Neuronal stem cell (in vitro differentiated cells): ENCODE measurements around the gene FSIP1.

Experiments
- DNase-seq: peaks from one replicate; pipeline ENCODE4 v3.0.0-alpha.2; 2013; ENCODE audit warnings: low spot score
- H2AFZ ChIP-seq: one replicate; pipeline ENCODE4 v1.6.1; 2013; ENCODE audit warnings: mild to moderate bottlenecking, low read length, inconsistent platforms
- H2AK5ac ChIP-seq: 2 replicates; pipeline ENCODE4 v1.6.1; 2013; ENCODE audit warnings: low read depth, mild to moderate bottlenecking, inconsistent platforms, low read length, moderate library complexity, mixed read lengths
- H2BK120ac ChIP-seq: 2 replicates; pipeline ENCODE4 v1.6.1; 2013; ENCODE audit warnings: low read depth, mild to moderate bottlenecking, inconsistent platforms, low read length, moderate library complexity, mixed read lengths
- H2BK12ac ChIP-seq: one replicate; pipeline ENCODE4 v1.6.1; 2013; ENCODE audit warnings: low read length, inconsistent platforms
- H2BK15ac ChIP-seq: 2 replicates; pipeline ENCODE4 v1.6.1; 2013; ENCODE audit warnings: mild to moderate bottlenecking, low read length, inconsistent platforms, mixed read lengths
- H2BK5ac ChIP-seq: one replicate; pipeline ENCODE4 v1.6.1; 2013; ENCODE audit warnings: inconsistent platforms, mild to moderate bottlenecking, low read length, moderate library complexity
- H3K14ac ChIP-seq: one replicate; pipeline ENCODE4 v1.6.1; 2013; ENCODE audit warnings: low read length, inconsistent platforms
- H3K18ac ChIP-seq: 2 replicates; pipeline ENCODE4 v1.6.1; 2013; ENCODE audit warnings: low read length, inconsistent platforms
- H3K23ac ChIP-seq: 2 replicates; pipeline ENCODE4 v1.6.1; 2013; ENCODE audit warnings: low read depth, mild to moderate bottlenecking, mixed read lengths, low read length, inconsistent platforms; ENCODE audit not compliant: poor library complexity
- H3K27ac ChIP-seq: replicated peaks from 3 replicates; pipeline ENCODE4 v1.5.1; 2013; ENCODE audit warnings: low read length, inconsistent platforms
- H3K27me3 ChIP-seq, 3 experiments: 2 replicates each; pipeline ENCODE4 v1.6.1; 2013; ENCODE audit warnings: low read length in 3 of 3, mild to moderate bottlenecking in 2 of 3, inconsistent platforms in 1 of 3, low read depth in 1 of 3, mixed read lengths in 1 of 3, moderate library complexity in 1 of 3; ENCODE audit not compliant: control insufficient read depth in 3 of 3, insufficient read depth in 3 of 3
- H3K36me3 ChIP-seq, 2 donors: replicated peaks in 1 of 2; 2 replicates each; pipeline ENCODE4 v1.6.1; 2013; ENCODE audit warnings: low read length in 2 of 2; ENCODE audit not compliant: control insufficient read depth in 2 of 2, insufficient read depth in 2 of 2
- H3K4ac ChIP-seq: 2 replicates; pipeline ENCODE4 v1.6.1; 2013; ENCODE audit warnings: inconsistent platforms, mild to moderate bottlenecking, low read length, moderate library complexity
- H3K4me1 ChIP-seq, 2 donors: 1 replicate in 1 of 2; 2 replicates in 1 of 2; pipeline ENCODE4 v1.6.1; 2013; ENCODE audit warnings: low read length in 2 of 2, low read depth in 1 of 2; ENCODE audit not compliant: control insufficient read depth in 2 of 2, insufficient read depth in 1 of 2
- H3K4me2 ChIP-seq: one replicate; pipeline ENCODE4 v1.6.1; 2013; ENCODE audit warnings: mild to moderate bottlenecking, low read length, inconsistent platforms; ENCODE audit not compliant: insufficient read depth, poor library complexity, severe bottlenecking
- H3K4me3 ChIP-seq, 2 donors: 2 replicates each; pipeline ENCODE4 v1.5.1; 2013; ENCODE audit warnings: low read length in 2 of 2, mild to moderate bottlenecking in 2 of 2, inconsistent platforms in 1 of 2, moderate library complexity in 1 of 2
- H3K79me1 ChIP-seq: one replicate; pipeline ENCODE4 v1.6.1; 2013; ENCODE audit warnings: low read depth, mild to moderate bottlenecking, inconsistent platforms, low read length, moderate library complexity
- H3K9ac ChIP-seq: one replicate; pipeline ENCODE4 v1.6.1; 2013; ENCODE audit warnings: mild to moderate bottlenecking, low read depth, low read length, inconsistent platforms; ENCODE audit not compliant: poor library complexity
- H3K9me3 ChIP-seq, 2 donors: replicated peaks in 1 of 2; 2 replicates each; pipeline versions ENCODE3 to v1.6.1; 2013; ENCODE audit warnings: low read length in 2 of 2, mild to moderate bottlenecking in 2 of 2, inconsistent platforms in 1 of 2, low read depth in 1 of 2, mixed read lengths in 1 of 2, moderate library complexity in 1 of 2; ENCODE audit not compliant: control insufficient read depth in 2 of 2, insufficient read depth in 1 of 2
- H4K8ac ChIP-seq: one replicate; pipeline ENCODE4 v1.6.1; 2013; ENCODE audit warnings: low read depth, mild to moderate bottlenecking, inconsistent platforms, low read length, moderate library complexity
- H4K91ac ChIP-seq: one replicate; pipeline ENCODE4 v1.6.1; 2013; ENCODE audit warnings: low read length, low read depth, mild to moderate bottlenecking, inconsistent platforms; ENCODE audit not compliant: poor library complexity
- WGBS, 2 donors: extraction: QIAGEN DNeasy Blood & Tissue Kit; methylation state at CpG; one replicate each; pipeline ENCODE4 v1.1.7; 2013; ENCODE audit warnings: missing lambda C conversion rate in 2 of 2, mixed read lengths in 1 of 2; ENCODE audit not compliant: insufficient read length in 2 of 2, insufficient replicate concordance in 1 of 2; ENCODE audit errors: extremely low coverage in 2 of 2; 5-methylcytosine and 5-hydroxymethylcytosine counted together

Gene FSIP1

DNA sequence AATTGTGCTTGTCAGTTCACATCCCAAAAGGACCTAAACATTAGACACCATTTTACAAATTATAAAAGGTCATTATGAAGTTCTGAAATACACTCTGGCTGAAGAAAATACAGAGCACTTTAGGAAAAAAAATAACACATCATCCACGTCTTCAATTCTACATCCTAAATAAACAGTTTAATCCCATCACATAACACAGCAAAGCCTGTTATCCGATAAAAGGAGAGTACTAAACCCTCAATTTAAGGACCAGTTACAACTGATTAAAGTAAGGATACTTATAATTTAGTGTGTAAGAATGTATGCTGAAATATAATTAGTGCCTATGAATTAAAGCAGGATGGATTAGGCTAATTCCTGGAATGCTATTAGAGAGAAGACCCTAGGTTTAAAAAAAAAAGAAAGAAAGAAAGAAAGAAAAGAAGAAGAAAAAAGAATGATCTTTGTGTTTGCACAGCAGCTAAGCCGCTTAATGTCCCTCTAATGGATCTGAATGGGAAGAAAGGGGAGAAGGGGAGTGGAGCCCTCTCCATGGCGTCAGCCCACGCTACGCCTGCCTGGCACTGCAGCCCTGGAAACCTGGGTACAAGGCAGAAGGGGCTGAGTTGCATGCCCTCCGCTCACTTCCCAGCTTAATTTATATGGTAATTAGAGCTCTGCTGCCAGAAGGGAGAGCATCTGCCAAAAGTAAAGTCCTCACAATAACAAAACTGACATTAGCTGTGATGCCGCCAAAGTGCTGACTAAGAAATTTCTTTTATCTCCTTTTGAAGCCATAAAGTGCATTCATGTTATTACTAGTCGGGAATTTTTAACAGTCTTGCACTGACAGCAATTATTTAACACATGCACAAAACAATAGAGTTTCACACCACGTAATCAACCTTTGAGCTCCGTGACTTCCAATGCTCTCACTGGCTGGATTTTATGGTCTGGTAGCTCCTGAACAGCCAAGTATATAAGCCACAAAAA, 90.0 kb downstream of the FSIP1 start:
- Histone ChIP-seq H4K8ac (no peak overlapping the region), H2AK5ac (no peak overlapping the region), H4K91ac (no peak overlapping the region), H3K14ac (no peak overlapping the region), H3K9me3 (peaks cover 0 to 7% of the 10 kb centered on the region in 2 donors), H2BK15ac (no peak overlapping the region), H3K4me3 (no peak overlapping the region), H3K4me1 (peaks cover 16 to 26% of the 10 kb centered on the region in 2 donors), H3K4me2 (peak overlapping the region; percentile 26), H3K18ac (no peak overlapping the region), H2AFZ (peak overlapping the region; percentile 72), H3K36me3 (no peaks in the 10 kb centered on the region), H3K23ac (no peak overlapping the region), H3K27me3 (no peaks in the 10 kb centered on the region), H2BK12ac (no peak overlapping the region), H3K9ac (no peak overlapping the region), H3K4ac (no peak overlapping the region), H2BK120ac (no peak overlapping the region), H3K27ac (peak overlapping the region; percentile 62), H2BK5ac (no peak overlapping the region), H3K79me1 (no peaks in the 10 kb centered on the region)
- peak; percentile 74 for DNase-seq
- WGBS, 2 donors = no CpG with 5 or more reads among the region's 11 CpGs

- Histone ChIP-seq H3K4me3 (no peak overlapping the region), H3K23ac (no peak overlapping the region), H3K4me1 (peaks cover 16 to 19% of the 10 kb centered on the region in 2 donors), H3K18ac (peak overlapping the region; percentile 11), H3K9me3 (peaks cover 0 to 7% of the 10 kb centered on the region in 2 donors), H3K9ac (no peak overlapping the region), H2AFZ (peak overlapping the region; percentile 25), H4K8ac (no peak overlapping the region), H2BK12ac (peak overlapping the region; percentile 59), H2BK5ac (no peak overlapping the region), H4K91ac (no peak overlapping the region), H3K36me3 (no peaks in the 10 kb centered on the region), H2BK15ac (peak overlapping the region; percentile 88), H2BK120ac (no peak overlapping the region), H3K4me2 (no peak overlapping the region), H3K79me1 (no peaks in the 10 kb centered on the region), H3K4ac (no peak overlapping the region), H3K27me3 (no peaks in the 10 kb centered on the region), H2AK5ac (no peak overlapping the region), H3K14ac (no peak overlapping the region), H3K27ac (no peak overlapping the region)
- no CpG with 5 or more reads among the region's 6 CpGs for WGBS, 2 donors
- no peak for DNase-seq
Measured at GRCh38 chr15:39690881-39691634, 91.6 kb downstream of the FSIP1 start.

DNA sequence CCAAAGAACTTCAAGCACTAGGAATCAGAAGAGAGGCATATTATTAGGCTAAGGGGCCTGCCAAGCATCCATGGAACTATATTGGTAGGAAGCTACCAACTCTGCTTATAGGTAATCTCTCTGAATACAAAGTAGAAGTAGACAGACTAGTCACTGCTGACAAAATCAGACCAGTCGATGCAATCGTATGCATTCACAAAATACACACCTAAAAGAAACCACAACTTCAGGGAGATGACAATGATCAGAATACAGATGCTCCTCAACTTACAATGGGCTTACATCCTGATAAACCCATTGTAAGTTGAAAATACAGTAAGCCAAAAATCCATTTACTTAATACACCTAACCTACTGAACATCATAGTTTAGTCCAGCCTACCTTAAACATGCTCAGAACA, 94.7 kb downstream of the FSIP1 start:
- DNase-seq = no peak
- H2BK120ac ChIP-seq = no peak overlapping the region

More for the DNA sequence above, 94.7 kb downstream of the FSIP1 start:
- Histone ChIP-seq H2BK5ac (no peak overlapping the region), H3K18ac (no peak overlapping the region), H3K79me1 (no peaks in the 10 kb centered on the region), H3K36me3 (no peaks in the 10 kb centered on the region), H3K4me1 (peaks cover 10 to 13% of the 10 kb centered on the region in 2 donors), H2BK12ac (no peak overlapping the region), H3K9ac (no peak overlapping the region), H3K4me3 (no peak overlapping the region), H3K14ac (no peak overlapping the region), H2AK5ac (no peak overlapping the region), H4K91ac (no peak overlapping the region), H3K4me2 (no peak overlapping the region), H3K23ac (no peak overlapping the region), H4K8ac (no peak overlapping the region), H2AFZ (no peak overlapping the region), H3K4ac (no peak overlapping the region), H2BK15ac (no peak overlapping the region), H3K27me3 (no peaks in the 10 kb centered on the region), H3K27ac (no peak overlapping the region), H3K9me3 (peaks cover 0 to 7% of the 10 kb centered on the region in 2 donors)
- WGBS, 2 donors = no CpG with 5 or more reads among the region's 2 CpGs
